ENCODE measurements around the gene RAB44.

RAB44 gene

GRCh38 chr6:36731622-36732310 is 34.1 kb downstream of the RAB44 start:
- no peak for DNase-seq

GRCh38 chr6:36733300-36733699 is 35.7 kb downstream of the RAB44 start:
- DNase-seq, result no peak

- DNase-seq, result no peak
These were observed 36.9 kb downstream of the RAB44 start for GRCh38 chr6:36734486-36735060.

- DNase-seq, result peak; percentile 62
These were observed 37.8 kb downstream of the RAB44 start for GRCh38 chr6:36735110-36736071.

GRCh38 chr6:36737043-36737785 is 39.6 kb downstream of the RAB44 start:
- DNase-seq, result no peak

- DNase-seq, result no peak
These were observed 40.5 kb downstream of the RAB44 start for GRCh38 chr6:36738108-36738507.

GRCh38 chr6:36739947-36740817 is 42.6 kb downstream of the RAB44 start:
- no peak for DNase-seq

- DNase-seq, result no peak
These were observed 43.2 kb downstream of the RAB44 start for GRCh38 chr6:36740818-36741179.

GRCh38 chr6:36742146-36742545 is 44.5 kb downstream of the RAB44 start:
- no peak for DNase-seq

GRCh38 chr6:36743032-36743431 is 45.4 kb downstream of the RAB44 start:
- DNase-seq, result no peak

GRCh38 chr6:36743538-36744303 is 46.1 kb downstream of the RAB44 start:
- DNase-seq, result no peak

- no peak for DNase-seq
These were observed 46.7 kb downstream of the RAB44 start for GRCh38 chr6:36744304-36744673.

- DNase-seq, result no peak
These were observed 47.7 kb downstream of the RAB44 start for GRCh38 chr6:36745283-36745682.

- DNase-seq, result no peak
These were observed 48.2 kb downstream of the RAB44 start for GRCh38 chr6:36745836-36746235.

GRCh38 chr6:36746251-36746650 is 48.6 kb downstream of the RAB44 start:
- DNase-seq, result no peak

- DNase-seq, result no peak
These were observed 52.3 kb downstream of the RAB44 start for GRCh38 chr6:36749829-36750489.

- no peak for DNase-seq
These were observed 53.5 kb downstream of the RAB44 start for GRCh38 chr6:36751091-36751490.

- no peak for DNase-seq
These were observed 54.2 kb downstream of the RAB44 start for GRCh38 chr6:36751833-36752186.

GRCh38 chr6:36752187-36752885 is 54.7 kb downstream of the RAB44 start:
- no peak for DNase-seq

- DNase-seq, result no peak
These were observed 55.4 kb downstream of the RAB44 start for GRCh38 chr6:36752886-36753506.
